NCI-H2227 treated with DMSO at 0.1 percent for 48 hours (cell line): ENCODE results near the gene ANAPC10.
A peak's percentile ranks its signal among the peaks of the same experiment; 100 is the strongest.
"Not testable (repeated sequence)": the region's sequence is repeated elsewhere in the genome, so short reads cannot be mapped to it uniquely, and the experiment has no call there.

Experiments
- DNase-seq: peaks from one replicate; lab custom pipeline; 2025; lab: John Stamatoyannopoulos, UW

Gene ANAPC10

GRCh38 chr4:145071560-145071959, 26.4 kb downstream of the ANAPC10 start:
- no peak for DNase-seq

DNA sequence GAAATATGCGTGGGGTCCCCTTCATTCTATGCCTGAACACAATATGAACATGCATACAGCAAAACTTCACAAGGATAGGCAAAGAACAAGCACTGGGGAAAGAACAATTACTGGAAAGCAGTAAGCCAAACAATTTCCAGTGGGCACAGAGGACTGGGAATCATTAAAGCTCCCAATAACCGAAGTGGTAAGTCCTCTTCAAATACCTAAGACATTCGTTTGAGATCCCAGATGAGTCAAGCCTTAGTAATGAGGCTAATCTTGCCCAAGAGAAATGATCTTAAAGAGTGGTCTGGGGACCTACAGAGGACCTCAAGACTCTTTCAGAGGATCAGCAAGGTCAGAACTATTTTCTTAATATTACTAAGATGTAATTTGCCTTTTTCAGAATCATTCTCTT, 28.6 kb downstream of the ANAPC10 start:
- DNase-seq: no peak

DNA sequence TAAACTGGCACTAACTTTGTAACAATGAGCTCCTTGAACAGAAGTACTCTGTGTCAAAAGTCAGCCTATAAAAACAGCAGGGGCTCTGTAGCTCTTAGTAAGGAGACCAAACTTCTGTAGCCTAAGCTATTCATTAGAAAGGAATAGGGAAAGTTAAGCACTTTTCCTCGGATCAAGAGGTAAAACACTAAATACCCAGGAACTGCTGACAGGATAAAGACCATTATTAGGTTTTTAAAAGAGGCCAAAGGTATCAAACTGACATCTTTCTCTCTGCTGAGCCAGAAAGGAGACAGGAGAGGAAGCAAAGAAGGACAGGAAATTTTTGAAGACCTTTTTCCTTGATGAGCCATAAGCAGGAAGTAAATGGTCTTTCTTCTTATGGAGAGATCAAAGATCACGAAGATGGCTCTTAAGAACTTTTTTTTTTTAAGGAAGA, 31.9 kb downstream of the ANAPC10 start:
- peak; percentile 26 for DNase-seq

DNA sequence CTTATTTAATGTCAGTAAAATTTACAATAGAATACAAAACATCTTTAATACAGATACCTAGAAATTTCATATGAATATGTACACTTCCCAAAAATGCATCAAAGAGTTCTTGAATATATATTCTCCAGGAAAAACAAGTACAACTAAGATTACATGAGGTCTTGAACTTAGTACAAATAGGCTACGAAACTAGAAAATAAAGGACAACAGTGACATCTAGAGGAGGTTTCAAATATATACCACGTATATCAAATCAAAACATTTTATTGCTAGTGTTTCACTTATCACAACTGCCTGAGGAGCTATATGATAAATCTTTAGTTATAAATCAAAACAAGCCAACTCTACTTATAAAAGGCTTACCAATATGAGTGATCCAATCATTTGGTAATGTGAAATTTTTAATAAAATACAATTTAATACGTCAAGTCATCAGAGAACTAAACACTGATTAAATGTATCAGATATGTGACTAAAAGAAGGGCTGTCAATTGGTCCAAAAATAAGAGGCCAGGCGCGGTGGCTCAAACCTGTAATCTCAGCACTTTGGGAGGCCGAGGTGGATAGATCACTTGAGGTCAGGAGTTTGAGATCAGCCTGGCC, 36.6 kb downstream of the ANAPC10 start:
- DNase-seq: peak; percentile 15

DNA sequence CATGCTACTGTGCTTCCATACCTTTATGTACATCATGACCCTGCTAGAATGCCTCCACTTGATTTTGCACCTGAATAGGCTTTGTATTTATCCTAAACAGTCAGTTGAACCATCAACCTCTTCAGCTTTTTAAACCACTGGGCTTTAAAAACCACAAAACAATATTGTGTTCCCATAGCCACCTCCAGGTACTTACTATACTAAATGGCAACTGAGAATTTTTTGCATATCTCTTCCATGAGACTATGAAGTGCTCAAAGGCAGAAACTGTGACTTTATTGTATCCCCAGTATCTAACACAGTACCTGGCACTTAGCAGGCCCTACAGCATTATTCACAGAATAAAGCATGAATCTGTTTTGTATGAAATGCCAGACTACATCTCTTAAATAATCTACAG, 39.7 kb downstream of the ANAPC10 start:
- DNase-seq: no peak

DNA sequence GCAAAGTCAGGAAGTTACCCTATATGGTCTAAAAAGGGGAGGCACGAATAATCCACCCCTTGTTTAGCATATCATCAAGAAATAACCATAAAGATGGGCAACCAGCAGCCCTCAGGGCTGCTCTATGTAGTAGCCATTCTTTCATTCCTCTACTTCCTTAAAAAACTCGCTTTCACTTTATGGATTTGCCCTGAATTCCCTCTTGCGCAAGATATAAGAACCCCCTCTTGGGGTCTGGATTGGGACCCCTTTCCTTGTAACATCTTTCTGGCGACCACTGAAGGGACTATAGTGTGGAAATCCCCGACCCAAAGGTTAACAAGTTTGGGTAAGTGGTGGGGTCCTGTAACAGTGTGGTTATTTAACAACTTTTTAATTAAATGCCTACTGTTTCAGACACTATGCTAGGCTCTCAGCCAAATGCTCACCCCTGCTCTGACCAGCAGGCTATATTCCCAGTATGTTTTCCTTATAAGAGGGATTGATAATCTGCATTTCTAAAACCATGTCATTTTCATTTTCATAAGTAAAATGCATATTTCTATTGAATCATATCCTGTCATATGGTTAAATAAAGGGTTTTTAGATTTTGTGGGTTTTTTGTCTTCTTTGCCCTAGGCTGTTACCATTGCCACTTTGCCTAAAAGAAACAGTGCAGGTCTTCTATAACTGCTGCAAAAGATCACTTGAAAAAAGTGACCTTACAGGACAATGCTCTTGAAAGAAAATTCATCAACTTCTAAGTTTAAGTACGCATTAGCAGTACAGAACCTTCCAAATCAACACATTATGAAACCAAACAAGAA, 41.5 kb downstream of the ANAPC10 start:
- no peak for DNase-seq

DNA sequence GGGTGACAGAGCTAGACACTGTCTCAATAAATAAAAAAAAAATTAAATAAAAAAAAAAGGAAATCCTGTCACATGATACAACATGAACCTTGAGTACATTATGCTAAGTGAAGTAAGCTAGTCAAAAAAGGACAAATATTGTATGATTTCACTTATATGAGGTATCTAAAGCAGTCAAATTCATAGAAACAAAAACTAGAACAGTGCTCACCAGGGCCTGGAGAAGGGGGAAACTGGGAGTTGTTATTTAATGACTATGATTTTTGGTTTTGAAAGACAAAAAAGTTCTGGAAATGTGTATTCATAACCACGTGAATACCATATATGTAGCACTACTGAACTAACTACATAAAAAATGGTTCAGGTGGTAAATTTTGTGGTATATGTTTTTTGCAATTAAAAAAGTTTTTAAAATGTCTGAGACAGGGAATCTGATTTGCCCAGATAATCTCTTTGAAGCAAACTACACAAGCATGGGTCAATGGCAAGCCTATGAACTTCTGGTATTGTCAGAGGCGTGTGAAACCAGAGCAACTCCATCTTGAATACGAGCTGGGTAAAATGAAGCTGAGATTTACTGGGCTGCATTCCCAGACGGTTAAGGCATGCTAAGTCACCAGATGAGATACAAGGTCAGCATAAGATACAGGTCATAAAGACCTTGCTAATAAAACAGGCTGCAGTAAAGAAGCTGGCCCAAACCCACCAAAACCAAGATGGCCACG, 42.3 kb downstream of the ANAPC10 start:
- no peak for DNase-seq

- no peak for DNase-seq
Measured at GRCh38 chr4:145049241-145049640, 48.8 kb downstream of the ANAPC10 start.

- no peak for DNase-seq
Measured at GRCh38 chr4:145048817-145049216, 49.2 kb downstream of the ANAPC10 start.

DNA sequence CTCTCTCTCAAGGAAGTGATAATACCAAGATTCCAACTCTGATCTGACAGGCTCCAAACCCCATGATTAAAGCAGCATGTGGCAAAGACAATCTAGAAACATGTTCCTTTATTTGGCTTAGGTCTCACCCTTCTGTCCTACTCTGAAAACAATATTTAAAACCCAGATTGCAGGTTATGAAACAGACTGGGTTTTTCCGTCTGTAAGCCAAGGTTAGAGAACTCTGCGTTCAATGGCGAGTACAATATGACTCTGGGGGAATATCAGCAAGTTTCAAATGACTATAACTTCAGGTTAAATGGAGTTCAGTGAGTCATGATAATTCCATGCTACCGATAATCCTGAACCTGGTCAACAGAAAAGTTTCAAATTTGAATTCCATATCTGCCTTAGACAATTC, 50.8 kb downstream of the ANAPC10 start:
- peak; percentile 49 for DNase-seq

- DNase-seq: no peak
Measured at GRCh38 chr4:145045180-145045579, 52.8 kb downstream of the ANAPC10 start.

DNA sequence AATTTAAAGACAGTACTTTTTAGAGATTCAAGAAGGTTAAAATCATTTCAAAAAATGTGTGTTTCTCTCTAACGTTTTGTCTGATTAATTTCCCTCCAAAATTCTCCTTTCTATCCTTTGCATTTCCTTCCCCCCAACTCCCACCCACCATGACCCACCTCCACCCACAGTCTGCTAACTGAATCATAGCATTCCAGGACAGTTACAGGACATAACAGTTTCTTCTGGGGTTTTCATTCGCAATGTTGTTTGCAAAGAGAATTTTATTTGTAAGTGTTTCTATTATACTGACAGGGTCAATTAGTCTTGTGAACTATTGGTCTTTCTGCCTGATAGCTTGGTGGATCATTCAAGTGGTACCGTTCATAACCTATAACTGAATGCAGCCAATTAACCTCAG, 53.7 kb downstream of the ANAPC10 start:
- DNase-seq: no peak

DNA sequence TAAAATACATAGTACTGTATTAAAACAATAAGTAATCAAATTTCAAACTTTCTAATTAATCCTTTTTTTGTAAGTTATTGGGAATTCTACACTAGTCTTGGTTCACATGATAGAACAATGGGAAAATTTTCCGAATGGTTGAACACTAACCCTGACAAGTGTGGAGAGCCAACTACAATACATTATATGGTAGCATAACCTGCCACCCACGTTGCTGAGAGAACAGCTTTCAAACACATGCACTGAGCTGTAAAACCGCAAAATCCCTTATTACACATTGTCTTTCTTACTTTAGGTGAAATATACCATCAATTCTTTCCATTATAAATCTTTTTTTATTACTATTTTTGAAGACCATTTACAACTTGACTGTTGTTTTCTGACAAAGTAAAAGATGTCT, 54.7 kb downstream of the ANAPC10 start:
- no peak for DNase-seq

- DNase-seq: no peak
Measured at GRCh38 chr4:145042601-145043285, 55.3 kb downstream of the ANAPC10 start.

DNA sequence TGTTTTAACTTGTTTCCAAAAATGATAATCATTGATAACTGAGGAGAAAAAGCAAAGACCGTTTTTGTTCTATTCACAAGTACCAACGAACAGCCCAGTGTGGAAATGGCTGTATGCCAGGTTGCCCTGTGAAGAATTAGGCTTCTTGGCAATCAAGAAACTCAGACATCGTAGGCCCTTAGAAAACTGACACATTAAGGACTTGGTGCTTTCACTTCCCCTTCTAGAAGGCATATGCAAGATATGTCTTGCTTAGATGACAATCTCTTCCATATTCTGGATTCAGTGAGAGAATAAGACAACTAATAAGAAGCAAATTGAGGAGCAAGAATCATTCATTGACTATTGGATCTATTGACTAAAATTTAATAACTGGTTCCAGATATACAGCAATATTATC, 56.6 kb downstream of the ANAPC10 start:
- DNase-seq: no peak

- no peak for DNase-seq
Measured at GRCh38 chr4:145035494-145036136, 62.4 kb downstream of the ANAPC10 start.

- no peak for DNase-seq
Measured at GRCh38 chr4:145034727-145035211, 63.2 kb downstream of the ANAPC10 start.

- no peak for DNase-seq
Measured at GRCh38 chr4:145019346-145019745, 78.7 kb downstream of the ANAPC10 start.

- DNase-seq: no peak
Measured at GRCh38 chr4:145014365-145014764, 83.6 kb downstream of the ANAPC10 start.

- DNase-seq: no peak
Measured at GRCh38 chr4:145012841-145013240, 85.2 kb downstream of the ANAPC10 start.

DNA sequence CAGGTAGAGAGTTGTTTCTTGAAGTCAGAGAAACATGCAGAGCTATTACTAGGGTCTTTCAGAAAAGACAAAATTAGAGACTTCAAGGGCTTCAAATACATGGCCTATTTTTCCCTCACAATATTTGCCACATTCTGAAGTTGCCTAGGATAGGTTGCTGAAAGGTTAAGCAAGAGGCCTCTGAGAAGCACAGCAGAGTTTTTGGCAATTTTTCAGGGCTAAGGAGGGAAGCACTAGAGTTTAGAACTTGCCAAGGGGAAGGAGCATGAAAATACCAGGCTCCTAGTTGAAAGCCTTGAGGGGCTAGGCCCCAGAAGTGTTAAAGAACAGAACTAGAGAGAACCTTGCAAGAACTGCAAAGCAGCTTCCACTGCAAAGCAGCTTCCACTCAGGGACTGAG, 86.4 kb downstream of the ANAPC10 start:
- DNase-seq: no peak

DNA sequence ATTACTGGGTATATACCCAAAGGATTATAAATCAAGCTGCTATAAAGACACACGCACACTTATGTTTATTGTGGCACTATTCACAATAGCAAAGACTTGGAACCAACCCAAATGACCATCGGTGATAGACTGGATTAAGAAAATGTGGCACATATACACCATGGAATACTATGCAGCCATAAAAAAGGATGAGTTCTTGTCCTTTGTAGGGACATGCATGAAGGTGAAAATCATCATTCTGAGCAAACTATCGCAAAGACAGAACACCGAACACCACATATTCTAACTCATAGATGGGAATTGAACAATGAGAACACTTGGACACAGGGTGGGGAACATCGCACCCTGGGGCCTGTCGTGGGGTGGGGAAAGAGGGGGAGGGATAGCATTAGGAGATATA, 87.7 kb downstream of the ANAPC10 start:
- DNase-seq: not testable (repeated sequence)
